Activated CD8-positive, alpha-beta memory T cell treated with anti-CD3 and anti-CD28 coated beads, Interleukin-2, amount 50 U/mL, for 24 hours (primary cell): ENCODE data around the gene TMEM132C.

Experiments used
- DNase-seq: peaks from one replicate; pipeline ENCODE4 v3.0.0-alpha.2; 2020; ENCODE audit errors: extremely low read depth

Gene TMEM132C

GRCh38 chr12:128338386-128339125 is 71.6 kb downstream of the TMEM132C start:
- no peak for DNase-seq

GRCh38 chr12:128339126-128339520 is 72.2 kb downstream of the TMEM132C start:
- DNase-seq: no peak

- no peak for DNase-seq
Observed at GRCh38 chr12:128339631-128340030, 72.7 kb downstream of the TMEM132C start.

GRCh38 chr12:128353301-128353700 is 86.3 kb downstream of the TMEM132C start:
- no peak for DNase-seq

- no peak for DNase-seq
Observed at GRCh38 chr12:128356547-128356946, 89.6 kb downstream of the TMEM132C start.

- no peak for DNase-seq
Observed at GRCh38 chr12:128361400-128361995, 94.5 kb downstream of the TMEM132C start.

GRCh38 chr12:128365032-128365431 is 98.1 kb downstream of the TMEM132C start:
- DNase-seq: no peak

GRCh38 chr12:128365651-128366231 is 98.8 kb downstream of the TMEM132C start:
- DNase-seq: no peak

GRCh38 chr12:128367961-128368360 is 101.0 kb downstream of the TMEM132C start:
- DNase-seq: no peak

- DNase-seq: no peak
Observed at GRCh38 chr12:128381541-128381940, 114.6 kb downstream of the TMEM132C start.

GRCh38 chr12:128381946-128382345 is 115.0 kb downstream of the TMEM132C start:
- no peak for DNase-seq

GRCh38 chr12:128382946-128383345 is 116.0 kb downstream of the TMEM132C start:
- no peak for DNase-seq

GRCh38 chr12:128383357-128383937 is 116.5 kb downstream of the TMEM132C start:
- DNase-seq: no peak

GRCh38 chr12:128385736-128386135 is 118.8 kb downstream of the TMEM132C start:
- no peak for DNase-seq

- DNase-seq: no peak
Observed at GRCh38 chr12:128387811-128388422, 120.9 kb downstream of the TMEM132C start.

GRCh38 chr12:128388461-128389000 is 121.6 kb downstream of the TMEM132C start:
- no peak for DNase-seq

GRCh38 chr12:128393346-128393745 is 126.4 kb downstream of the TMEM132C start:
- DNase-seq: no peak

GRCh38 chr12:128394137-128394536 is 127.2 kb downstream of the TMEM132C start:
- DNase-seq: no peak

- no peak for DNase-seq
Observed at GRCh38 chr12:128399253-128399652, 132.3 kb downstream of the TMEM132C start.

GRCh38 chr12:128402486-128403243 is 135.7 kb downstream of the TMEM132C start:
- DNase-seq: no peak

GRCh38 chr12:128408669-128409068 is 141.7 kb downstream of the TMEM132C start:
- DNase-seq: no peak
